ENCODE results near the gene PPIB.
"Not testable (repeated sequence)": the region's sequence is repeated elsewhere in the genome, so short reads cannot be mapped to it uniquely, and the experiment has no call there.

PPIB gene

DNA sequence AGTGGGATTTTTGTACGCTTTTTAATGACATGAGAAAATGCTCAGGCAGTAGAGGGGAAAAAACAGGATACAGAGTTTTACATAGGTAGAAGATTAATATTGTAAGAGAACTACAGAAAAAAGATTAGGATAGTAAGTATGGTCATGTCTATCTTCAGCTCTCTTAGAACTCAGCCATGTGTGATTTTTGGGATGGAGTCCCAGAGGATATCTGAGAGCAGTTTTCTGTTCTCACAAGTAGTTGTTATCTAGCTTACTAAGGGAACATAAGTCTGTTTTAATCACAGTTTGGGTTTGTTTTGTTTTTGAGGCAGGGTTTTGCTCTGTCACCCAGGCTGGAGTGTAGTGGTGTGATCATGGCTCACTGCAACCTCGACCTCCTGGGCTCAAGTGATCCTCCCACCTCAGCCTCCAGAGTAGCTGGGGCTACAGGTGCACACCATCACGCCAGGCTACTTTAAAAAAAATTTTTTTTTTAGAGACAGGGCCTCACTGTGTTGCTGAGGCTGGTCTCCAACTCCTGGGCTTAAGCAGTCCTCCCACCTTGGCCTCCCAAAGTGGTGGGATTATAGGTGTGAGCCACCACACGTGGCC, 52.6 kb downstream of the PPIB start:
- not testable (repeated sequence) for DNase-seq (ENCODE audit: low spot score)

DNA sequence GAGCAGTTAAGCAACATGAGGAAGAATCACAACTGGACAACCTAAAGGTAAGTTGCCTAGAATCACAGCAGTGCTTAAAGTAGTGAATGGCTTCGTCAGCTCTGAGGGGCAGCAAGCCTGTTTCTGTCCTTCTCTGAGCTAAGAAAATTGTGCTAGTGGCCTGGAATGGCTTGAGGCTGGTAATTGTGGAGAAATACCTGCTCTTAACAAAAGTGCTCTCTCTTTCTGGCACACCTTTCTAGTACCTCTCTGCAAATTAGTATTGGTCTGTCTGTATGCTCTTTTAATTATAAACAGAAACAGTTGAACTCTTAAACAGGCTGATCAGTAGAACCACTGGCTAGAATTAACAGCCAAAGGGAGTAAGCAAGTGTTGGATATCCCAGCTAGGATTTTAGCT, 55.5 kb downstream of the PPIB start:
- DNase-seq (ENCODE audit: low spot score) = no peak

All from kidney capillary endothelial cell (primary cell).